Measurements from ENCODE around the gene LYPD5. TPM values are rescaled to one million over a fixed set of nuclear protein-coding genes. Genes with fewer than 3 reads are reported as not detected.

Gene LYPD5
- total and polyA plus RNA-seq, 8 donors = 0.43 to 3.9 (median 1.6) TPM; not detected in 4

GRCh38 chr19:43752287-43752875, 49.9 kb downstream of the LYPD5 start:
- intact Hi-C loops (cut with DNase I; ENCODE audit: low total_unique reads) = no loop called here

GRCh38 chr19:43751466-43752220, 50.6 kb downstream of the LYPD5 start:
- H3K36me3 ChIP-seq = peaks cover 39 to 54% (median 52%) of the 10 kb centered on the region in 4 donors
- H3K27ac ChIP-seq = peak overlapping the region in 1 of 5 donors; percentile 99
- H3K9me3 ChIP-seq = no peaks in the 10 kb centered on the region
- DNase-seq = no peak
- H3K4me3 ChIP-seq = no peak overlapping the region
- no peaks in the 10 kb centered on the region for H3K27me3 ChIP-seq
- intact Hi-C loops (cut with DNase I; ENCODE audit: low total_unique reads) = no loop called here
- H3K4me1 ChIP-seq = peaks cover 26 to 46% (median 37%) of the 10 kb centered on the region in 4 donors
- WGBS, 5 donors = 80 to 86% (median 82%) methylated on average over 4 of the region's 4 CpGs
- TF ChIP-seq, protein P1, sequence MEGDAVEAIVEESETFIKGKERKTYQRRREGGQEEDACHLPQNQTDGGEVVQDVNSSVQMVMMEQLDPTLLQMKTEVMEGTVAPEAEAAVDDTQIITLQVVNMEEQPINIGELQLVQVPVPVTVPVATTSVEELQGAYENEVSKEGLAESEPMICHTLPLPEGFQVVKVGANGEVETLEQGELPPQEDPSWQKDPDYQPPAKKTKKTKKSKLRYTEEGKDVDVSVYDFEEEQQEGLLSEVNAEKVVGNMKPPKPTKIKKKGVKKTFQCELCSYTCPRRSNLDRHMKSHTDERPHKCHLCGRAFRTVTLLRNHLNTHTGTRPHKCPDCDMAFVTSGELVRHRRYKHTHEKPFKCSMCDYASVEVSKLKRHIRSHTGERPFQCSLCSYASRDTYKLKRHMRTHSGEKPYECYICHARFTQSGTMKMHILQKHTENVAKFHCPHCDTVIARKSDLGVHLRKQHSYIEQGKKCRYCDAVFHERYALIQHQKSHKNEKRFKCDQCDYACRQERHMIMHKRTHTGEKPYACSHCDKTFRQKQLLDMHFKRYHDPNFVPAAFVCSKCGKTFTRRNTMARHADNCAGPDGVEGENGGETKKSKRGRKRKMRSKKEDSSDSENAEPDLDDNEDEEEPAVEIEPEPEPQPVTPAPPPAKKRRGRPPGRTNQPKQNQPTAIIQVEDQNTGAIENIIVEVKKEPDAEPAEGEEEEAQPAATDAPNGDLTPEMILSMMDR (IDR thresholded peaks at IDR 0.05) = no peak
- no peak for TF ChIP-seq EP300 (IDR thresholded peaks at IDR 0.05)
- TF ChIP-seq POLR2AphosphoS5 (IDR thresholded peaks at IDR 0.05) = no peak
- TF ChIP-seq POLR2A (IDR thresholded peaks at IDR 0.05) = no peak

More at GRCh38 chr19:43752287-43752875, 49.9 kb downstream of the LYPD5 start:
- Histone ChIP-seq H3K4me3 (no peak overlapping the region), H3K4me1 (peaks cover 26 to 51% (median 37%) of the 10 kb centered on the region in 4 donors), H3K27me3 (no peaks in the 10 kb centered on the region), H3K9me3 (no peaks in the 10 kb centered on the region), H3K27ac (peak overlapping the region in 2 of 5 donors; percentile 99), H3K36me3 (peaks cover 31 to 46% (median 45%) of the 10 kb centered on the region in 4 donors)
- 84 to 91% (median 86%) methylated on average over 6 of the region's 6 CpGs for WGBS, 5 donors
- TF ChIP-seq POLR2A (IDR thresholded peaks at IDR 0.05) (no peak), EP300 (IDR thresholded peaks at IDR 0.05) (no peak), POLR2AphosphoS5 (IDR thresholded peaks at IDR 0.05) (no peak)
- TF ChIP-seq, protein P1 (IDR thresholded peaks at IDR 0.05) = no peak
- no peak for DNase-seq

GRCh38 chr19:43749898-43750297, 52.3 kb downstream of the LYPD5 start:
- Histone ChIP-seq H3K4me1 (peaks cover 17 to 43% (median 35%) of the 10 kb centered on the region in 4 donors), H3K27me3 (no peaks in the 10 kb centered on the region), H3K9me3 (no peaks in the 10 kb centered on the region), H3K27ac (no peak overlapping the region), H3K36me3 (peaks cover 50 to 71% (median 67%) of the 10 kb centered on the region in 4 donors), H3K4me3 (no peak overlapping the region)
- 90 to 100% (median 95%) methylated on average over 1 of the region's 1 CpG for WGBS, 5 donors
- DNase-seq = no peak
- TF ChIP-seq POLR2A (IDR thresholded peaks at IDR 0.05) (no peak), EP300 (IDR thresholded peaks at IDR 0.05) (no peak), POLR2AphosphoS5 (IDR thresholded peaks at IDR 0.05) (no peak)
- TF ChIP-seq, protein P1 (IDR thresholded peaks at IDR 0.05) = no peak
- intact Hi-C loops (cut with DNase I; ENCODE audit: low total_unique reads) = loop anchor here (5.0 kb wide), 1 partner anchor 32 kb away; the partner anchor contains the start of gene KCNN4

- TF ChIP-seq POLR2A (IDR thresholded peaks at IDR 0.05) (no peak), POLR2AphosphoS5 (IDR thresholded peaks at IDR 0.05) (no peak)
- TF ChIP-seq, protein P1 (IDR thresholded peaks at IDR 0.05) = no peak
- H3K27ac ChIP-seq = no peak overlapping the region
- 75 to 89% (median 85%) methylated on average over 7 of the region's 7 CpGs for WGBS, 5 donors
- H3K27me3 ChIP-seq = no peaks in the 10 kb centered on the region
- peaks cover 50 to 78% (median 74%) of the 10 kb centered on the region in 4 donors for H3K36me3 ChIP-seq
- DNase-seq = no peak
- intact Hi-C loops (cut with DNase I; ENCODE audit: low total_unique reads) = loop anchor here (5.0 kb wide), 1 partner anchor 33 kb away; the partner anchor contains the start of gene KCNN4
- H3K4me1 ChIP-seq = peaks cover 17 to 48% (median 40%) of the 10 kb centered on the region in 4 donors
- no peaks in the 10 kb centered on the region for H3K9me3 ChIP-seq
- no peak overlapping the region for H3K4me3 ChIP-seq
Observed at GRCh38 chr19:43749152-43749551, 53.1 kb downstream of the LYPD5 start.
